HEK293 (cell line): Measurements from ENCODE around the gene PLEKHD1.

Source experiments
- CTCF ChIA-PET: fragments of 350-600 bp; formaldehyde crosslinking; extraction: SDS; loops from one replicate; lab custom pipeline; 2021; ENCODE audit warnings: antibody characterized with exemption; lab: Yijun Ruan, JAX
- POLR2A ChIA-PET: fragments of 300-600 bp; formaldehyde crosslinking; extraction: SDS; loops from one replicate; lab custom pipeline; 2020; ENCODE audit warnings: antibody characterized with exemption, inconsistent platforms; lab: Yijun Ruan, JAX
- H3K27ac ChIP-seq: fragments of 200-500 bp; sonication (Bioruptor generic); 2 replicates; pipeline ENCODE4 v1.5.1; 2014; ENCODE audit warnings: low read depth, low read length, control low read depth, inconsistent platforms; ENCODE audit errors: extremely low read depth
- H3K36me3 ChIP-seq, 2 experiments: fragments of 200-500 bp in 1 of 2; sonication (Bioruptor generic) in 1 of 2; 1 replicate in 1 of 2; 2 replicates in 1 of 2; pipeline ENCODE4 v1.5.1; 2014 to 2017; ENCODE audit warnings: inconsistent platforms in 2 of 2, low read length in 2 of 2; ENCODE audit not compliant: control insufficient read depth in 2 of 2, insufficient read depth in 1 of 2
- H3K4me1 ChIP-seq: fragments of 200-500 bp; sonication (Bioruptor generic); 2 replicates; pipeline ENCODE4 v1.5.1; 2014; ENCODE audit warnings: mild to moderate bottlenecking, low read length, inconsistent platforms; ENCODE audit not compliant: control insufficient read depth, insufficient read depth
- H3K4me3 ChIP-seq: 2 replicates; pipeline ENCODE4 v1.5.1; 2011; ENCODE audit warnings: low read depth, mild to moderate bottlenecking, control low read depth, low read length, moderate library complexity
- H3K9me3 ChIP-seq: fragments of 200-500 bp; sonication (Bioruptor generic); 2 replicates; pipeline ENCODE4 v1.5.1; 2014; ENCODE audit warnings: low read depth, low read length, inconsistent platforms; ENCODE audit not compliant: control insufficient read depth, insufficient read depth
- EGR2 ChIP-seq: fragments of 450-650 bp; formaldehyde crosslinking; IDR thresholded peaks from 2 replicates; pipeline ENCODE4 v1.5.1; 2016; ENCODE audit warnings: low read depth, missing biosample characterization, missing genetic modification characterization
- KLF10 ChIP-seq: fragments of 450-650 bp; IDR thresholded peaks from 2 replicates; pipeline ENCODE4 v1.5.1; 2018; ENCODE audit warnings: missing biosample characterization, mild to moderate bottlenecking, missing genetic modification characterization
- KLF7 ChIP-seq: fragments of 450-650 bp; formaldehyde crosslinking; IDR thresholded peaks from 2 replicates; pipeline ENCODE4 v1.5.1; 2016; ENCODE audit warnings: missing biosample characterization, missing genetic modification characterization, borderline replicate concordance
- MZF1 ChIP-seq: fragments of 450-650 bp; formaldehyde crosslinking; IDR thresholded peaks from 2 replicates; pipeline ENCODE4 v1.5.1; 2017; ENCODE audit warnings: missing biosample characterization, missing genetic modification characterization, borderline replicate concordance
- REPIN1 ChIP-seq: fragments of 450-650 bp; formaldehyde crosslinking; IDR thresholded peaks from 2 replicates; pipeline ENCODE4 v1.5.1; 2017; ENCODE audit warnings: missing biosample characterization, missing genetic modification characterization, low read depth
- SCRT2 ChIP-seq: fragments of 450-650 bp; formaldehyde crosslinking; IDR thresholded peaks from 2 replicates; pipeline ENCODE4 v1.5.1; 2016; ENCODE audit warnings: missing biosample characterization, missing genetic modification characterization
- SETDB1 ChIP-seq: IDR thresholded peaks from one replicate; pipeline ENCODE4 v1.6.1; 2017; ENCODE audit warnings: mild to moderate bottlenecking, low read length, moderate library complexity, mixed read lengths; ENCODE audit not compliant: insufficient read length
- SP7 ChIP-seq: fragments of 450-650 bp; formaldehyde crosslinking; IDR thresholded peaks from 2 replicates; pipeline ENCODE4 v1.5.1; 2016; ENCODE audit warnings: missing biosample characterization, missing genetic modification characterization
- YY2 ChIP-seq: fragments of 450-650 bp; formaldehyde crosslinking; IDR thresholded peaks from 2 replicates; pipeline ENCODE4 v1.5.1; 2016; ENCODE audit warnings: missing biosample characterization, missing genetic modification characterization
- ZBTB17 ChIP-seq: fragments of 450-650 bp; formaldehyde crosslinking; IDR thresholded peaks from 2 replicates; pipeline ENCODE4 v1.5.1; 2016; ENCODE audit warnings: missing biosample characterization, missing genetic modification characterization
- ZFP41 ChIP-seq: fragments of 450-650 bp; formaldehyde crosslinking; IDR thresholded peaks from 2 replicates; pipeline ENCODE4 v1.5.1; 2016; ENCODE audit warnings: missing biosample characterization, missing genetic modification characterization, borderline replicate concordance
- ZNF184 ChIP-seq: fragments of 450-650 bp; IDR thresholded peaks from 2 replicates; pipeline ENCODE4 v1.5.1; 2018; ENCODE audit warnings: missing biosample characterization, mild to moderate bottlenecking, missing genetic modification characterization
- ZNF274 ChIP-seq, 2 experiments: fragments of 200-500 bp in 1 of 2; fragments of 450-650 bp in 1 of 2; sonication (Bioruptor generic) in 1 of 2; formaldehyde crosslinking in 1 of 2; IDR thresholded peaks; 2 replicates each; pipeline versions ENCODE4 v1.5.1 to v1.6.1; 2014 to 2016; ENCODE audit warnings: borderline replicate concordance in 1 of 2, inconsistent platforms in 1 of 2, low read length in 1 of 2, missing biosample characterization in 1 of 2, missing genetic modification characterization in 1 of 2
- ZNF280C ChIP-seq: fragments of 450-650 bp; formaldehyde crosslinking; IDR thresholded peaks from 2 replicates; pipeline ENCODE4 v1.5.1; 2016; ENCODE audit warnings: missing biosample characterization, missing genetic modification characterization
- ZNF354C ChIP-seq: fragments of 450-650 bp; formaldehyde crosslinking; IDR thresholded peaks from 2 replicates; pipeline ENCODE4 v1.5.1; 2016; ENCODE audit warnings: missing biosample characterization, missing genetic modification characterization, low read depth, borderline replicate concordance
- ZNF510 ChIP-seq: fragments of 450-650 bp; formaldehyde crosslinking; IDR thresholded peaks from 2 replicates; pipeline ENCODE4 v1.5.1; 2018; ENCODE audit warnings: mild to moderate bottlenecking, missing genetic modification characterization, missing biosample characterization; ENCODE audit not compliant: insufficient replicate concordance
- ZNF513 ChIP-seq: fragments of 450-650 bp; IDR thresholded peaks from 2 replicates; pipeline ENCODE4 v1.5.1; 2018; ENCODE audit warnings: missing biosample characterization, missing genetic modification characterization
- ZNF560 ChIP-seq: fragments of 450-650 bp; formaldehyde crosslinking; IDR thresholded peaks from 2 replicates; pipeline ENCODE4 v1.5.1; 2017; ENCODE audit warnings: missing biosample characterization, missing genetic modification characterization, borderline replicate concordance
- ZNF580 ChIP-seq: fragments of 450-650 bp; formaldehyde crosslinking; IDR thresholded peaks from 2 replicates; pipeline ENCODE4 v1.5.1; 2016; ENCODE audit warnings: missing biosample characterization, missing genetic modification characterization
- ZNF626 ChIP-seq: fragments of 450-650 bp; sonication (Bioruptor Pico); formaldehyde crosslinking; IDR thresholded peaks from 2 replicates; pipeline ENCODE4 v1.5.1; 2018; ENCODE audit warnings: missing biosample characterization, missing genetic modification characterization, inconsistent platforms
- ZNF707 ChIP-seq: fragments of 450-650 bp; formaldehyde crosslinking; IDR thresholded peaks from 2 replicates; pipeline ENCODE4 v1.5.1; 2016; ENCODE audit warnings: missing biosample characterization, missing genetic modification characterization
- TF ChIP-seq, protein P1 (sequence below): fragments of 450-650 bp; formaldehyde crosslinking; IDR thresholded peaks from 2 replicates; pipeline ENCODE4 v1.5.1; 2016; ENCODE audit warnings: missing biosample characterization, missing genetic modification characterization
- TF ChIP-seq, protein P2 (sequence below): fragments of 450-650 bp; formaldehyde crosslinking; IDR thresholded peaks from 2 replicates; pipeline ENCODE4 v1.5.1; 2016; ENCODE audit warnings: missing biosample characterization, missing genetic modification characterization

Gene PLEKHD1

DNA sequence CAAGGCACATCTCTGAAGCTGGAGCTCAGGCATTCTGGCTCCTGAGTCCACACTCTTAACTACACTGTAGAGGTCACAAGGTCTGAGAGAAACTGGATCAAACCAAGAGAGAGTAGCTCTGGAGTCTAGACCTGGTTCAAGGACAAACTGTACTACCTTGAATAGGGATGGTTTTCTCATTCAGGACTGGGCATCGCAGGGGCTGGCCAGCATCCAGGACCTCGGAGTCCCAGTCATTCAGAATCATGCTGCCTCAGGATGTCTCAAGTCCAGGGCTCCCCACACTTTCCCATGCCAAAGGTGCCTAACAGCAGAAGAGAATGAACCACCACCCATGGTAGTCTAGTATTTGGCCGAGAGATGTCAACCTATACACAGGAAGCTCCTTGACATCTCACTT, 13.1 kb upstream of the PLEKHD1 start:
- Histone ChIP-seq H3K9me3 (no peaks in the 10 kb centered on the region), H3K4me1 (no peaks in the 10 kb centered on the region), H3K27ac (no peak overlapping the region), H3K36me3 (no peaks in the 10 kb centered on the region), H3K4me3 (no peak overlapping the region)
- ChIA-PET POLR2A (interaction anchor here (0.6 kb wide), 1 partner anchor 20 kb away, joined by 4 read pairs; no protein-coding TSS in a partner anchor), CTCF (interaction anchor here (1.5 kb wide), 1 partner anchor 11 kb away, joined by 5 read pairs; no protein-coding TSS in a partner anchor)
- TF ChIP-seq ZFP41 (tag by site-specific recombination) = no peak
- TF ChIP-seq YY2 (tag by site-specific recombination) = no peak
- no peak for TF ChIP-seq ZNF274 (IDR thresholded peaks at IDR 0.05; ENCODE audit: low read length)
- TF ChIP-seq ZNF274 (tag by site-specific recombination; IDR thresholded peaks at IDR 0.05; ENCODE audit: borderline replicate concordance) = no peak
- TF ChIP-seq KLF10 (tag by site-specific recombination) = no peak
- no peak for TF ChIP-seq EGR2 (tag by site-specific recombination)

- no peaks in the 10 kb centered on the region for H3K4me1 ChIP-seq
- TF ChIP-seq ZNF354C (tag by site-specific recombination) (no peak), KLF7 (tag by site-specific recombination) (no peak), ZNF580 (no peak), REPIN1 (tag by site-specific recombination) (no peak)
- TF ChIP-seq, protein P1, sequence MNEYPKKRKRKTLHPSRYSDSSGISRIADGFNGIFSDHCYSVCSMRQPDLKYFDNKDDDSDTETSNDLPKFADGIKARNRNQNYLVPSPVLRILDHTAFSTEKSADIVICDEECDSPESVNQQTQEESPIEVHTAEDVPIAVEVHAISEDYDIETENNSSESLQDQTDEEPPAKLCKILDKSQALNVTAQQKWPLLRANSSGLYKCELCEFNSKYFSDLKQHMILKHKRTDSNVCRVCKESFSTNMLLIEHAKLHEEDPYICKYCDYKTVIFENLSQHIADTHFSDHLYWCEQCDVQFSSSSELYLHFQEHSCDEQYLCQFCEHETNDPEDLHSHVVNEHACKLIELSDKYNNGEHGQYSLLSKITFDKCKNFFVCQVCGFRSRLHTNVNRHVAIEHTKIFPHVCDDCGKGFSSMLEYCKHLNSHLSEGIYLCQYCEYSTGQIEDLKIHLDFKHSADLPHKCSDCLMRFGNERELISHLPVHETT (tag by site-specific recombination) = no peak
- TF ChIP-seq, all 188 proteins: peak for 0
- Histone ChIP-seq H3K36me3 (no peaks in the 10 kb centered on the region), H3K4me3 (no peak overlapping the region), H3K9me3 (no peaks in the 10 kb centered on the region), H3K27ac (no peak overlapping the region)
- ChIA-PET CTCF (interaction anchor here (1.5 kb wide), 1 partner anchor 12 kb away, joined by 5 read pairs; no protein-coding TSS in a partner anchor), POLR2A (no interaction called here)
Measured at GRCh38 chr14:69471916-69472315, 12.6 kb upstream of the PLEKHD1 start.

- H3K27ac ChIP-seq = no peak overlapping the region
- no peaks in the 10 kb centered on the region for H3K9me3 ChIP-seq
- H3K36me3 ChIP-seq = no peaks in the 10 kb centered on the region
- no peaks in the 10 kb centered on the region for H3K4me1 ChIP-seq
- no peak overlapping the region for H3K4me3 ChIP-seq
- POLR2A ChIA-PET = no interaction called here
- CTCF ChIA-PET = interaction anchor here (1.3 kb wide), 1 partner anchor 30 kb away, joined by 6 read pairs; no protein-coding TSS in a partner anchor
- TF ChIP-seq SP7 (no peak), ZBTB17 (tag by site-specific recombination) (no peak), ZNF707 (tag by site-specific recombination) (no peak), ZNF560 (tag by site-specific recombination) (no peak), SCRT2 (tag by site-specific recombination) (no peak), ZNF510 (tag by site-specific recombination) (no peak), ZNF626 (tag by site-specific recombination) (no peak), ZNF280C (tag by site-specific recombination) (no peak), ZNF184 (tag by site-specific recombination) (no peak), MZF1 (tag by site-specific recombination) (no peak), SETDB1 (no peak), ZNF513 (tag by site-specific recombination) (no peak)
- TF ChIP-seq, protein P2, sequence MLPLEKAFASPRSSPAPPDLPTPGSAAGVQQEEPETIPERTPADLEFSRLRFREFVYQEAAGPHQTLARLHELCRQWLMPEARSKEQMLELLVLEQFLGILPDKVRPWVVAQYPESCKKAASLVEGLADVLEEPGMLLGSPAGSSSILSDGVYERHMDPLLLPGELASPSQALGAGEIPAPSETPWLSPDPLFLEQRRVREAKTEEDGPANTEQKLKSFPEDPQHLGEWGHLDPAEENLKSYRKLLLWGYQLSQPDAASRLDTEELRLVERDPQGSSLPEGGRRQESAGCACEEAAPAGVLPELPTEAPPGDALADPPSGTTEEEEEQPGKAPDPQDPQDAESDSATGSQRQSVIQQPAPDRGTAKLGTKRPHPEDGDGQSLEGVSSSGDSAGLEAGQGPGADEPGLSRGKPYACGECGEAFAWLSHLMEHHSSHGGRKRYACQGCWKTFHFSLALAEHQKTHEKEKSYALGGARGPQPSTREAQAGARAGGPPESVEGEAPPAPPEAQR (tag by site-specific recombination) = no peak
Measured at GRCh38 chr14:69473260-69473659, 11.3 kb upstream of the PLEKHD1 start.
